HepG2 (cell line): ENCODE measurements around the gene CADPS. TPM values are rescaled to one million over a fixed set of nuclear protein-coding genes. Genes with fewer than 3 reads are reported as not detected.

Experiments used
- ATAC-seq: fragments of 200-7000 bp; cut with Tn5 transposase; 3 replicates; pipeline ENCODE4 v1.9.1; 2020; ENCODE audit warnings: mild to moderate bottlenecking, moderate library complexity
- BruUV-seq: library from RNA; stranded (reverse); fragments of 400-500 nt; replicated peaks from 2 replicates; lab custom pipeline; 2021; lab: Mats Ljungman, UMichigan
- CTCF ChIA-PET: fragments of 300-600 bp; formaldehyde crosslinking; extraction: SDS; loops from one replicate; lab custom pipeline; 2021; ENCODE audit warnings: low total read pairs, inconsistent platforms, low intra/inter-chr PET ratio; lab: Yijun Ruan, JAX
- POLR2A ChIA-PET: fragments of 350-600 bp; sonication (Branson Sonifier 250); formaldehyde crosslinking; loops from one replicate; lab custom pipeline; 2020; ENCODE audit warnings: antibody characterized with exemption, inconsistent platforms; lab: Yijun Ruan, JAX
- DNase-seq: peaks from one replicate; pipeline ENCODE4 v3.0.0-alpha.2; 2015; ENCODE audit warnings: low spot score
- FAIRE-seq: peaks from 3 replicates; lab custom pipeline; 2011; peaks lifted over from hg19 to GRCh38; lab: Jason Lieb, UNC
- H2AFZ ChIP-seq: one replicate; pipeline ENCODE4 v1.6.1; 2011; ENCODE audit warnings: low read length, inconsistent platforms
- H3K27ac ChIP-seq: fragments of 300-600 bp; 3 replicates; pipeline ENCODE4 v1.8.0; 2011; ENCODE audit warnings: mixed run types, mild to moderate bottlenecking, mixed read lengths, low read length, inconsistent platforms; ENCODE audit not compliant: insufficient read depth; ENCODE audit errors: extremely low read length
- H3K27me3 ChIP-seq, 2 experiments: fragments of 200-600 bp in 1 of 2; 2 replicates in 1 of 2; 3 replicates in 1 of 2; pipeline versions ENCODE4 v1.6.0 to v1.8.0; 2011; ENCODE audit warnings: low read length in 2 of 2, mild to moderate bottlenecking in 2 of 2, moderate library complexity in 2 of 2, inconsistent platforms in 1 of 2; ENCODE audit not compliant: insufficient read depth in 2 of 2, control insufficient read depth in 1 of 2
- H3K36me3 ChIP-seq, 2 experiments: fragments of 200-600 bp in 1 of 2; replicated peaks in 1 of 2; 2 replicates in 1 of 2; 3 replicates in 1 of 2; pipeline versions ENCODE4 v1.5.1 to v1.8.0; 2011; ENCODE audit warnings: low read length in 2 of 2, inconsistent platforms in 1 of 2; ENCODE audit not compliant: insufficient read depth in 2 of 2, control insufficient read depth in 1 of 2
- H3K4me1 ChIP-seq: 2 replicates; pipeline ENCODE4 v1.5.1; 2012; ENCODE audit warnings: low read length, inconsistent platforms; ENCODE audit not compliant: insufficient read depth
- H3K4me2 ChIP-seq: 2 replicates; pipeline ENCODE4 v1.6.0; 2011; ENCODE audit warnings: low read depth, low read length, inconsistent platforms
- H3K4me3 ChIP-seq, 3 experiments: fragments of 200-600 bp in 1 of 3; sonication (generic), shearing (Covaris generic) in 1 of 3; replicated peaks in 1 of 3; 2 replicates each; pipeline ENCODE4 v1.5.1; 2011 to 2016; ENCODE audit warnings: low read length in 3 of 3, inconsistent platforms in 2 of 3, low read depth in 2 of 3, mild to moderate bottlenecking in 2 of 3, control low read depth in 1 of 3, mixed read lengths in 1 of 3; ENCODE audit not compliant: insufficient read depth in 1 of 3
- H3K79me2 ChIP-seq: one replicate; pipeline ENCODE4 v1.6.1; 2011; ENCODE audit warnings: low read length, inconsistent platforms; ENCODE audit not compliant: insufficient read depth
- H3K9ac ChIP-seq: 2 replicates; pipeline ENCODE4 v1.6.0; 2011; ENCODE audit warnings: mild to moderate bottlenecking, low read depth, low read length, inconsistent platforms; ENCODE audit not compliant: insufficient read depth
- H3K9me3 ChIP-seq: 2 replicates; pipeline ENCODE4 v1.5.1; 2012; ENCODE audit warnings: mild to moderate bottlenecking, low read length
- H4K20me1 ChIP-seq: 2 replicates; pipeline ENCODE4 v1.6.0; 2011; ENCODE audit warnings: inconsistent platforms, mild to moderate bottlenecking, low read length, moderate library complexity; ENCODE audit not compliant: insufficient read depth
- MAFF ChIP-seq: IDR thresholded peaks from 2 replicates; pipeline ENCODE4 v1.6.1; 2011; ENCODE audit warnings: low read depth, low read length, improper control_type of control experiment
- MAFK ChIP-seq, 2 experiments: IDR thresholded peaks in 1 of 2; conservative IDR thresholded peaks in 1 of 2; 2 replicates each; pipeline ENCODE4 v1.6.1; 2011; ENCODE audit warnings: improper control_type of control experiment in 2 of 2, low read length in 2 of 2
- ZNF496 ChIP-seq: sonication (generic); formaldehyde crosslinking; IDR thresholded peaks from 2 replicates; pipeline ENCODE4 v1.8.1; 2023; ENCODE audit warnings: mild to moderate bottlenecking, moderate library complexity, missing genetic modification reagents; ENCODE audit not compliant: insufficient replicate concordance
- WGBS: methylation state at CpG from one replicate; pipeline ENCODE4 v1.1.6; 2017; ENCODE audit warnings: low lambda C conversion rate; 5-methylcytosine and 5-hydroxymethylcytosine counted together
- in situ Hi-C: cut with HindIII; loops from 2 replicates; pipeline ENCODE4 v1.10.0; 2017; ENCODE audit warnings: low pct_unique_long_range_greater_than_20kb; ENCODE audit not compliant: extremely low pct_ligation_motif_present
- intact Hi-C: fragments of 100-400 bp; cut with micrococcal nuclease; formaldehyde crosslinking; loops from one replicate; pipeline ENCODE4 v1.10.0; 2022; ENCODE audit not compliant: unreplicated experiment
- polyA plus RNA-seq, 8 experiments: library from polyadenylated mRNA; depleted of rRNA in 3 of 8; stranded (reverse) in 7 of 8; unstranded in 1 of 8; fragments of >200 nt; fragmentation: Illumina TruSeq in 4 of 8; extraction: Trizol in 4 of 8; gene quantifications; 2 replicates each; pipeline versions ENCODE4 v1.2.1 to v1.2.3, GENCODE V29; 2011 to 2016; ENCODE audit warnings: low read depth in 4 of 8, missing spikeins in 1 of 8, mixed read lengths in 1 of 8; ENCODE audit not compliant: insufficient read depth in 1 of 8
- total RNA-seq, 5 experiments: library from RNA; depleted of rRNA; stranded (reverse); fragments of >200 nt; fragmentation: Illumina TruSeq; extraction: Trizol; gene quantifications; 2 replicates each; pipeline ENCODE4 v1.2.3, GENCODE V29; 2016; ENCODE audit warnings: low read depth in 1 of 5
- TF ChIP-seq, protein P1 (sequence below): IDR thresholded peaks from 2 replicates; pipeline ENCODE4 v1.6.1; 2016

The CADPS gene
- total and polyA plus RNA-seq, 2 of the 13 experiments (the other 11 are each of a cell fraction or from before 2014, with no cell fraction given), result not detected

- TF ChIP-seq MAFF, result peak; percentile 66; the same call in 1 of the 2 replicates
- peak; percentile 57 to 76 for TF ChIP-seq MAFK (conservative IDR thresholded peaks at IDR 0.05 in 1 of 2, IDR thresholded peaks at IDR 0.05 in 1 of 2; ENCODE audit: low read length in 2 of 2)
- TF ChIP-seq, protein P1, sequence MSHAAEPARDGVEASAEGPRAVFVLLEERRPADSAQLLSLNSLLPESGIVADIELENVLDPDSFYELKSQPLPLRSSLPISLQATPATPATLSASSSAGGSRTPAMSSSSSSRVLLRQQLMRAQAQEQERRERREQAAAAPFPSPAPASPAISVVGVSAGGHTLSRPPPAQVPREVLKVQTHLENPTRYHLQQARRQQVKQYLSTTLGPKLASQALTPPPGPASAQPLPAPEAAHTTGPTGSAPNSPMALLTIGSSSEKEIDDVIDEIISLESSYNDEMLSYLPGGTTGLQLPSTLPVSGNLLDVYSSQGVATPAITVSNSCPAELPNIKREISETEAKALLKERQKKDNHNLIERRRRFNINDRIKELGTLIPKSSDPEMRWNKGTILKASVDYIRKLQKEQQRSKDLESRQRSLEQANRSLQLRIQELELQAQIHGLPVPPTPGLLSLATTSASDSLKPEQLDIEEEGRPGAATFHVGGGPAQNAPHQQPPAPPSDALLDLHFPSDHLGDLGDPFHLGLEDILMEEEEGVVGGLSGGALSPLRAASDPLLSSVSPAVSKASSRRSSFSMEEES (CRISPR knock-in tag), result no peak
- no peak overlapping the region for H3K27ac ChIP-seq
- H4K20me1 ChIP-seq, result no peaks in the 10 kb centered on the region
- H2AFZ ChIP-seq, result no peak overlapping the region
- H3K9me3 ChIP-seq, result no peaks in the 10 kb centered on the region
- H3K79me2 ChIP-seq, result no peaks in the 10 kb centered on the region
- no peak overlapping the region for H3K4me2 ChIP-seq
- BruUV-seq, result no TSS peak
- ChIA-PET CTCF (no interaction called here), POLR2A (no interaction called here)
- no peaks in the 10 kb centered on the region for H3K27me3 ChIP-seq
- intact Hi-C loops (no loop called here), in situ Hi-C loops (no loop called here)
- FAIRE-seq (no peak), DNase-seq (no peak), ATAC-seq (no peak)
- 3% methylated on average over 7 of the region's 7 CpGs for WGBS
- no peaks in the 10 kb centered on the region for H3K36me3 ChIP-seq
- H3K4me3 ChIP-seq, result no peak overlapping the region
- H3K4me1 ChIP-seq, result no peaks in the 10 kb centered on the region
- H3K9ac ChIP-seq, result no peak overlapping the region
Observed at GRCh38 chr3:62601238-62602070, 273.8 kb downstream of the CADPS start.

GRCh38 chr3:62600033-62600432 is 275.2 kb downstream of the CADPS start:
- H3K9me3 ChIP-seq, result no peaks in the 10 kb centered on the region
- H3K9ac ChIP-seq, result no peak overlapping the region
- no peaks in the 10 kb centered on the region for H3K36me3 ChIP-seq
- no peaks in the 10 kb centered on the region for H3K79me2 ChIP-seq
- H3K4me1 ChIP-seq, result no peaks in the 10 kb centered on the region
- ChIA-PET CTCF (no interaction called here), POLR2A (no interaction called here)
- no peak for ATAC-seq
- no peaks in the 10 kb centered on the region; a peak in 1 of 5 replicates for H3K27me3 ChIP-seq
- no peak overlapping the region for H2AFZ ChIP-seq
- H3K27ac ChIP-seq, result no peak overlapping the region
- WGBS, result 25% methylated on average over 2 of the region's 2 CpGs
- BruUV-seq, result no TSS peak
- no peaks in the 10 kb centered on the region for H4K20me1 ChIP-seq
- no peak for FAIRE-seq
- no peak for TF ChIP-seq ZNF496
- in situ Hi-C loops, result no loop called here
- intact Hi-C loops, result no loop called here
- DNase-seq, result no peak
- no peak overlapping the region for H3K4me3 ChIP-seq
- no peak overlapping the region for H3K4me2 ChIP-seq
